Measurements from ENCODE around the gene SNX10. TPM values are rescaled to one million over a fixed set of nuclear protein-coding genes. Genes with fewer than 3 reads are reported as not detected.

SNX10 gene
- total and polyA plus RNA-seq, 2 of the 4 experiments (the other 2 are of a cell fraction): not detected

- no peak overlapping the region for H2AK5ac ChIP-seq (ENCODE audit: low read depth, low read length)
- no peak overlapping the region for H3K56ac ChIP-seq (ENCODE audit: extremely low read depth, insufficient read depth, low read length)
- no peak for ATAC-seq (ENCODE audit: low read depth)
- dilution Hi-C loops (cut with HindIII; ENCODE audit: low sequenced_read_pairs, unreplicated experiment) (no loop called here), in situ Hi-C loops (cut with MboI; ENCODE audit: low sequenced_read_pairs) (no loop called here), intact Hi-C loops (cut with micrococcal nuclease) (loop anchor here (10.0 kb wide), 1 partner anchor 495 kb away; the partner anchor contains the start of gene SKAP2)
- no peaks in the 10 kb centered on the region for H4K20me1 ChIP-seq (ENCODE audit: insufficient read depth, low read length)
- H3K27me3 ChIP-seq (ENCODE audit: control insufficient read depth, insufficient read depth, low read length): peaks cover 15% of the 10 kb centered on the region
- H4K8ac ChIP-seq (ENCODE audit: low read depth in 2 of 2, low read length in 2 of 2): no peak overlapping the region
- no peak overlapping the region for H3K9ac ChIP-seq (ENCODE audit: low read depth, low read length)
- no peak overlapping the region for H2BK120ac ChIP-seq (ENCODE audit: low read depth, low read length)
- H3K27ac ChIP-seq (ENCODE audit: insufficient read depth, low read length): no peak overlapping the region
- no peak overlapping the region for H3K23ac ChIP-seq (ENCODE audit: low read depth, low read length)
- no TSS peak for BruUV-seq (replicated peaks)
- H3K14ac ChIP-seq (replicated peaks; ENCODE audit: low read depth, low read length): no peak overlapping the region
- H3K9me3 ChIP-seq (ENCODE audit: control insufficient read depth, insufficient read depth, low read length): no peaks in the 10 kb centered on the region
- H2BK20ac ChIP-seq (ENCODE audit: low read depth, low read length): no peak overlapping the region
- no peaks in the 10 kb centered on the region for H3K9me1 ChIP-seq (ENCODE audit: insufficient read depth, low read length)
- no peak overlapping the region for H3K4me3 ChIP-seq (ENCODE audit: insufficient read depth, low read depth, low read length)
- ChIA-PET POLR2A (ENCODE audit: unreplicated experiment) (no interaction called here), CTCF (interaction anchor here (0.6 to 2.9 kb wide), 26 partner anchors 8 to 793 kb away, joined by 3 to 33 read pairs (median 4); partner anchors contain the start of genes HOXA5 and HOXA7)
- H3K4me1 ChIP-seq (ENCODE audit: control insufficient read depth, insufficient read depth, low read length): no peaks in the 10 kb centered on the region
- no peak overlapping the region for H3K18ac ChIP-seq (ENCODE audit: low read depth, low read length)
- no peak overlapping the region for H3K4ac ChIP-seq (ENCODE audit: low read depth, low read length)
- no peak overlapping the region for H2BK15ac ChIP-seq (ENCODE audit: low read depth, low read length)
- no CpG with 5 or more reads among the region's 5 CpGs for WGBS, 2 experiments (ENCODE audit: extremely low coverage in 2 of 2, insufficient read length in 1 of 2)
- no peak overlapping the region for H3K4me2 ChIP-seq (ENCODE audit: low read depth, low read length)
- H2AFZ ChIP-seq (replicated peaks; ENCODE audit: low read length, poor library complexity): no peak overlapping the region
- TF ChIP-seq POLR2A (IDR thresholded peaks at IDR 0.05; ENCODE audit: low read depth, low read length) (no peak), ELK1 (IDR thresholded peaks at IDR 0.05; ENCODE audit: borderline replicate concordance, low read depth, low read length) (no peak), SMC3 (IDR thresholded peaks at IDR 0.05; ENCODE audit: low read depth, low read length) (no peak), CEBPB (IDR thresholded peaks at IDR 0.05; ENCODE audit: low read depth, low read length) (no peak), USF2 (IDR thresholded peaks at IDR 0.05; ENCODE audit: low read depth, low read length) (no peak), MXI1 (IDR thresholded peaks at IDR 0.05; ENCODE audit: borderline replicate concordance, low read depth, low read length) (no peak), RAD21 (IDR thresholded peaks at IDR 0.05; ENCODE audit: low read length) (no peak), RFX5 (IDR thresholded peaks at IDR 0.05; ENCODE audit: low read depth, low read length) (no peak), MAFK (IDR thresholded peaks at IDR 0.05; ENCODE audit: low read depth, low read length) (no peak), CHD1 (IDR thresholded peaks at IDR 0.05; ENCODE audit: low read depth, low read length) (no peak), CTCF (conservative IDR thresholded peaks at IDR 0.05; ENCODE audit: low read depth, low read length) (no peak), MAZ (IDR thresholded peaks at IDR 0.05; ENCODE audit: borderline replicate concordance, low read depth, low read length) (no peak), NFE2L2 (IDR thresholded peaks at IDR 0.05; ENCODE audit: low read depth, low read length) (no peak)
- no peak overlapping the region for H2BK5ac ChIP-seq (ENCODE audit: low read depth, low read length, poor library complexity, severe bottlenecking)
- H3K79me1 ChIP-seq (ENCODE audit: low read depth in 1 of 2, low read length in 2 of 2): no peaks in the 10 kb centered on the region
- DNase-seq: no peak
- H3K36me3 ChIP-seq (ENCODE audit: control insufficient read depth, insufficient read depth, low read length): no peaks in the 10 kb centered on the region
- H2AK9ac ChIP-seq (replicated peaks; ENCODE audit: low read depth, low read length, poor library complexity): no peak overlapping the region
- no peak overlapping the region for H4K91ac ChIP-seq (ENCODE audit: insufficient read depth, low read depth, low read length)
- no peak overlapping the region for H4K5ac ChIP-seq (ENCODE audit: low read depth, low read length)
Measured at GRCh38 chr7:26370011-26370410, 78.3 kb downstream of the SNX10 start.

Data from IMR-90 (cell line).